K562 (cell line): ENCODE measurements around the gene ZW10. TPM values are rescaled to one million over a fixed set of nuclear protein-coding genes. Genes with fewer than 3 reads are reported as not detected.

Experiments
- ADNP ChIP-seq: fragments of 200-800 bp; sonication (Bioruptor generic); IDR thresholded peaks from 2 replicates; pipeline ENCODE4 v1.6.1; 2016; ENCODE audit warnings: missing genetic modification characterization, missing compliant biosample characterization
- ATF1 ChIP-seq, 2 experiments: fragments of 450-650 bp in 1 of 2; IDR thresholded peaks; 2 replicates each; pipeline ENCODE4 v1.6.1; 2016; ENCODE audit warnings: missing compliant biosample characterization in 1 of 2, missing genetic modification characterization in 1 of 2
- ATF7 ChIP-seq: fragments of 450-650 bp; IDR thresholded peaks from 2 replicates; pipeline ENCODE4 v1.7.1; 2014; ENCODE audit warnings: mild to moderate bottlenecking, moderate library complexity
- CCNT2 ChIP-seq: IDR thresholded peaks from 2 replicates; pipeline ENCODE4 v1.6.1; 2011; ENCODE audit warnings: borderline replicate concordance, low read depth, mild to moderate bottlenecking, moderate library complexity, mixed read lengths, low read length; ENCODE audit not compliant: insufficient read length; ENCODE audit errors: extremely low read depth
- ID3 ChIP-seq, 2 experiments: fragments of 250-450 bp in 1 of 2; fragments of 450-650 bp in 1 of 2; sonication (Bioruptor Pico) in 1 of 2; IDR thresholded peaks; 2 replicates each; pipeline versions ENCODE4 v1.6.1 to v1.8.0; 2016 to 2021; ENCODE audit warnings: mild to moderate bottlenecking in 2 of 2, moderate library complexity in 2 of 2, missing compliant biosample characterization in 1 of 2, missing genetic modification characterization in 1 of 2
- MTA3 ChIP-seq: fragments of 450-650 bp; formaldehyde crosslinking; IDR thresholded peaks from 2 replicates; pipeline ENCODE4 v1.6.1; 2017; ENCODE audit warnings: mild to moderate bottlenecking, borderline replicate concordance
- NFIC ChIP-seq: fragments of 450-650 bp; IDR thresholded peaks from 2 replicates; pipeline ENCODE4 v1.6.1; 2017; ENCODE audit warnings: mild to moderate bottlenecking, inconsistent platforms
- PML ChIP-seq: IDR thresholded peaks from 2 replicates; pipeline ENCODE4 v1.6.1; 2012; ENCODE audit warnings: low read length, inconsistent platforms
- ZNF592 ChIP-seq: fragments of 450-650 bp; IDR thresholded peaks from 2 replicates; pipeline ENCODE4 v1.6.1; 2017; ENCODE audit warnings: antibody characterized with exemption, mild to moderate bottlenecking
- polyA plus RNA-seq, 8 experiments: library from polyadenylated mRNA; depleted of rRNA in 4 of 8; stranded (reverse) in 5 of 8; unstranded in 3 of 8; fragments of >200 nt; fragmentation: Nextera tagmentation in 2 of 8; fragmentation: Illumina TruSeq in 1 of 8; extraction: Ambion mirVana in 2 of 8; extraction: Trizol in 1 of 8; gene quantifications; 2 replicates each; pipeline versions ENCODE4 v1.2.1 to v1.2.3, GENCODE V29; 2011 to 2014; ENCODE audit warnings: inconsistent platforms in 1 of 8, missing spikeins in 1 of 8
- total RNA-seq, 7 experiments: library from RNA; depleted of rRNA in 6 of 7; stranded (reverse); fragments of >200 nt in 6 of 7; fragmentation: Illumina TruSeq in 2 of 7; extraction: Trizol in 2 of 7; gene quantifications; 2 replicates each; pipeline versions ENCODE4 v1.2.1 to v1.2.3, GENCODE V29; 2011 to 2021; ENCODE audit warnings: low replicate concordance in 1 of 7
- TF ChIP-seq, protein P1 (sequence below): fragments of 450-650 bp; formaldehyde crosslinking; conservative IDR thresholded peaks from 2 replicates; pipeline ENCODE4 v1.4.0; 2022; ENCODE audit warnings: mild to moderate bottlenecking, missing genetic modification characterization
- TF ChIP-seq, protein P2 (sequence below): fragments of 250-450 bp; sonication (Bioruptor Pico); IDR thresholded peaks from 2 replicates; pipeline ENCODE4 v1.5.0; 2021
- TF ChIP-seq, protein P3 (sequence below): fragments of 250-450 bp; sonication (Bioruptor Pico); IDR thresholded peaks from 2 replicates; pipeline ENCODE4 v1.8.0; 2022; ENCODE audit warnings: moderate library complexity, mild to moderate bottlenecking, inconsistent platforms

The ZW10 gene
- total and polyA plus RNA-seq, 9 of the 15 experiments (the other 6 are each of a cell fraction or from before 2014, with no cell fraction given), result 9.4 to 37.7 (median 25.0) TPM

GRCh38 chr11:113773416-113774173 is at the start of gene ZW10 (continued):
- no peak for TF ChIP-seq ID3 (CRISPR knock-in tag; IDR thresholded peaks at IDR 0.05)
- TF ChIP-seq ID3 (tag; IDR thresholded peaks at IDR 0.05), result 0 out of 2 replicates have a peak, but pooled peaks have one; percentile 53
- peak; percentile 22; the same call in 1 of the 2 replicates for TF ChIP-seq NFIC
- TF ChIP-seq, protein P1, sequence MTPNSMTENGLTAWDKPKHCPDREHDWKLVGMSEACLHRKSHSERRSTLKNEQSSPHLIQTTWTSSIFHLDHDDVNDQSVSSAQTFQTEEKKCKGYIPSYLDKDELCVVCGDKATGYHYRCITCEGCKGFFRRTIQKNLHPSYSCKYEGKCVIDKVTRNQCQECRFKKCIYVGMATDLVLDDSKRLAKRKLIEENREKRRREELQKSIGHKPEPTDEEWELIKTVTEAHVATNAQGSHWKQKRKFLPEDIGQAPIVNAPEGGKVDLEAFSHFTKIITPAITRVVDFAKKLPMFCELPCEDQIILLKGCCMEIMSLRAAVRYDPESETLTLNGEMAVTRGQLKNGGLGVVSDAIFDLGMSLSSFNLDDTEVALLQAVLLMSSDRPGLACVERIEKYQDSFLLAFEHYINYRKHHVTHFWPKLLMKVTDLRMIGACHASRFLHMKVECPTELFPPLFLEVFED (CRISPR knock-in tag), result peak; percentile 66; the same call in 1 of the 2 replicates
- no peak for TF ChIP-seq ATF1 (CRISPR knock-in tag; IDR thresholded peaks at IDR 0.05)
- peak; percentile 91 for TF ChIP-seq ATF1 (tag; IDR thresholded peaks at IDR 0.05)
- no peak; the same call in 1 of the 2 replicates for TF ChIP-seq ZNF592
- TF ChIP-seq, protein P2, sequence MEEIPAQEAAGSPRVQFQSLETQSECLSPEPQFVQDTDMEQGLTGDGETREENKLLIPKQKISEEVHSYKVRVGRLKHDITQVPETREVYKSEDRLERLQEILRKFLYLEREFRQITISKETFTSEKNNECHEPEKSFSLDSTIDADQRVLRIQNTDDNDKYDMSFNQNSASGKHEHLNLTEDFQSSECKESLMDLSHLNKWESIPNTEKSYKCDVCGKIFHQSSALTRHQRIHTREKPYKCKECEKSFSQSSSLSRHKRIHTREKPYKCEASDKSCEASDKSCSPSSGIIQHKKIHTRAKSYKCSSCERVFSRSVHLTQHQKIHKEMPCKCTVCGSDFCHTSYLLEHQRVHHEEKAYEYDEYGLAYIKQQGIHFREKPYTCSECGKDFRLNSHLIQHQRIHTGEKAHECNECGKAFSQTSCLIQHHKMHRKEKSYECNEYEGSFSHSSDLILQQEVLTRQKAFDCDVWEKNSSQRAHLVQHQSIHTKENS (CRISPR knock-in tag), result no peak
- peak; percentile 91 for TF ChIP-seq ATF7
- TF ChIP-seq MTA3, result peak; percentile 98
- peak; percentile 88 for TF ChIP-seq ADNP
- TF ChIP-seq PML, result peak; percentile 24; the same call in 1 of the 2 replicates
- TF ChIP-seq, protein P3, sequence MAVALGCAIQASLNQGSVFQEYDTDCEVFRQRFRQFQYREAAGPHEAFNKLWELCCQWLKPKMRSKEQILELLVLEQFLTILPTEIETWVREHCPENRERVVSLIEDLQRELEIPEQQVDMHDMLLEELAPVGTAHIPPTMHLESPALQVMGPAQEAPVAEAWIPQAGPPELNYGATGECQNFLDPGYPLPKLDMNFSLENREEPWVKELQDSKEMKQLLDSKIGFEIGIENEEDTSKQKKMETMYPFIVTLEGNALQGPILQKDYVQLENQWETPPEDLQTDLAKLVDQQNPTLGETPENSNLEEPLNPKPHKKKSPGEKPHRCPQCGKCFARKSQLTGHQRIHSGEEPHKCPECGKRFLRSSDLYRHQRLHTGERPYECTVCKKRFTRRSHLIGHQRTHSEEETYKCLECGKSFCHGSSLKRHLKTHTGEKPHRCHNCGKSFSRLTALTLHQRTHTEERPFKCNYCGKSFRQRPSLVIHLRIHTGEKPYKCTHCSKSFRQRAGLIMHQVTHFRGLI (CRISPR knock-in tag), result peak; percentile 45; the same call in 1 of the 2 replicates
- peak; percentile 29 for TF ChIP-seq CCNT2
